HG02610 (cell line): ENCODE data around the gene DDR2.

Experiments
- ATAC-seq: cut with Tn5 transposase; IDR thresholded peaks from one replicate; pipeline ENCODE4 v1.9.1; 2021; ENCODE audit warnings: mild to moderate bottlenecking, moderate library complexity; ENCODE audit not compliant: unreplicated experiment

The DDR2 gene

GRCh38 chr1:162629077-162629627, 3.1 kb upstream of the DDR2 start:
- no peak for ATAC-seq

DNA sequence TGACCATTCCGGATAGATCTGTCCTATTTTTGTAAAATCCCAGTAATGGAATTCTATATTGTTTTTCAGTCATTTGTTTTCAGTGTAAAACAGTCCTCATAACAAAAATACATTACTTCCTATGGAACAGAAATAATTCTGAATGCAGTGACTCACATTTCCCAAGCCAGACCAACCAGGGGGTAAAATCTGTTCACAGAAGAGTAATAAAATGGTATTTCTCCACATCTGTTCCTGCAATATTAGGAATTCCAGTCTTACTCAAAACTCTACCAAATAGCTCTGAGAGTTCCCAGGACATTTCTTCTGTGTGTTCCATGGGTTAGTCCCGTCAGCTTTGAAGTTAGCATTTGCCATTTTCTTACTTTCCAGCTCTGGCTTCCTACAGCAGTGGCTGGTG, 2.6 kb upstream of the DDR2 start:
- ATAC-seq = no peak

- ATAC-seq = no peak
Observed at GRCh38 chr1:162631546-162632191, 595 bp upstream of the DDR2 start.

GRCh38 chr1:162632698-162633080, 425 bp downstream of the DDR2 start:
- ATAC-seq = no peak

GRCh38 chr1:162633081-162633762, 958 bp downstream of the DDR2 start:
- ATAC-seq = peak; percentile 49

GRCh38 chr1:162635418-162635817, 3.2 kb downstream of the DDR2 start:
- ATAC-seq = no peak

GRCh38 chr1:162639718-162640117, 7.5 kb downstream of the DDR2 start:
- ATAC-seq = no peak

GRCh38 chr1:162641114-162641513, 8.8 kb downstream of the DDR2 start:
- ATAC-seq = no peak

GRCh38 chr1:162644986-162645314, 12.7 kb downstream of the DDR2 start:
- no peak for ATAC-seq

DNA sequence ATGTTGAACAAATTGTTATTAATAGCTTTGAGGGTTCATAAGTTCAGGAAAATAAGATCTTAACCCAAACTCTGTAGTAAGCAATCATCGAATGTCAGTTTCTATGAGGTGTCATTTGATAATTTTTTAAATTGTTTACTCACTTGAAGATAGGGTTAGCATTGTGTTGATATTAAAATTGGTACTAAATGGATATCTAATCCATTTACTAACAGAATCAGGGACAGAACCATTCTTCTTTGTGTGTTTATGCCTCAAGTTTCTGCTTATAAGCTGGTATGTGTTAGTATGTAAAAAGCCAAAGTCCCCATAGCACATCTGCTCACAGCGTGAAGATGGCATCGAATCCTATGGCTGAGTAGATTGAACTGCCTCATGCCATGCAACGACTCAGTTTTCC, 13.4 kb downstream of the DDR2 start:
- ATAC-seq = no peak

GRCh38 chr1:162649583-162649982, 17.3 kb downstream of the DDR2 start:
- no peak for ATAC-seq

- no peak for ATAC-seq
Observed at GRCh38 chr1:162654915-162655620, 22.8 kb downstream of the DDR2 start.

DNA sequence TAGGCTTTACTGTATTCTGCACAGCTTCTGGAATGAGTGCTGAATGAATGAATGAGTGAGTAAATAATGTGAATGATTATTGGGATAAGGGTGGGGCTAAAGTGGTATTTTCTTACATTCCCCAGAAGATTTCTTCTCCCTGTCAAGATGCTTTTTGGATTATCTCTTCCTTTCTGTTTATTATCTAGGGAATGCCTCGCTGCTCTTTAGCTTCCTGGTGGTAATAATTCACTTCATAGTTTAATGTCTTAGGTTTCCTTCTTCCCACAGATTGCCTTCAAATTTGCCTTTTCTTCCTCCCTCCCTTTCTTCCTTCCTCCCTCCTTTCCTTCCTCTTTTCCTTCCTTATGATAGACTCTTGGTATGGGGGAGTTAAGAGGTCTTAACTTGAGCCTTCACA, 24.0 kb downstream of the DDR2 start:
- ATAC-seq = no peak

- no peak for ATAC-seq
Observed at GRCh38 chr1:162660574-162660973, 28.3 kb downstream of the DDR2 start.

DNA sequence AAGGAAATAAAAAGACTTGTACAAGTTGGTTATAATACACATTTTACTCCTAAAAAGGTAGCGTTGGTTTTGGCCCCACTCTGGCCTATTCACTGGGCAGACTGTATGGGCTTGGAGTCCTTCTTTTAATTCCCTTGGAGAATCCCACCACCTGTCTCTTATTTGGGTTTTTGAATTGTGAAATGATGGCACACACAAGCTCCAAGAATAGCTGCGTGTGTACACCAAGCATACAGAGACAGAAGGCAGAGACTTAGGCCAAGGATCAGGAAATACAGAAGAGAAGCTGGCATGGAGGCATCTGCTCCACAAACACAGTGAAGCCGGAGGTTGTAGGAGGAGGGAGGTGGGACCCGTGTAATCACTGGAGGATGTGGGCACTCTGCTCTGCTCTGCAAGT, 29.1 kb downstream of the DDR2 start:
- ATAC-seq = no peak

- no peak for ATAC-seq
Observed at GRCh38 chr1:162662013-162662412, 29.7 kb downstream of the DDR2 start.

- ATAC-seq = peak; percentile 63
Observed at GRCh38 chr1:162663086-162663485, 30.8 kb downstream of the DDR2 start.

DNA sequence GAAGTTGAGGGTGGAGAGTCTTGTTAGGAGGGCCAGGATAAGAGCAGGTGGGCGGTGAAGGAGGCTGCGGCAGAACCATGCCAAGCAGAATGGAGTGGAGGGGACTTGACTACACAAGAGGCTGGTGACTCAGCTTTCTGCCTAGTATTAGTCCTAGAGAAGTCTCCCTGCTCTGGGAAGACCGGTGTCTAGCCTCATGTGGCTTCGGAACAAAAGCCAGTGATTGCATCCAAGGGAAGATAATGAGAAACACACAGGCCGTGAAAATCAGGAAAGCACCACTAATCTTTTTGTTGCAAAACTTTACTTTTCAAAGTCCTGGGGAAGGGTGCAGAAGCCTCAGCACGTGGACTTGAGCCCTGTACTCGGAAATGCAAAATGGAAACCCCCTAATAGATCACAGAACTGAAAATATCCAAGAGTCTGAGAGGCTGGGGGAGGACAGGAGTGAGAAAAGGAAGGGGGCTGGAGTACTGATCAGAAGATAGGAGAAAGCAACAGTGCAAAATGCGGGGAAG, 31.4 kb downstream of the DDR2 start:
- ATAC-seq = peak; percentile 45

GRCh38 chr1:162666006-162666645, 33.9 kb downstream of the DDR2 start:
- ATAC-seq = no peak

- ATAC-seq = no peak
Observed at GRCh38 chr1:162667381-162668080, 35.3 kb downstream of the DDR2 start.
